OCI-LY3 (cell line): Measurements from ENCODE around the gene HOXB6.

Source experiments
- H2AFZ ChIP-seq: fragments of 200-600, 300-600 bp; shearing (Covaris generic); 2 replicates; pipeline ENCODE4 v1.6.0; 2014; ENCODE audit warnings: antibody characterized with exemption, low read depth, low read length
- H3K27ac ChIP-seq: fragments of 200-600, 300-600 bp; sonication (generic); 2 replicates; pipeline ENCODE4 v1.5.1; 2014; ENCODE audit warnings: mild to moderate bottlenecking, low read length, moderate library complexity, mixed read lengths
- H3K27me3 ChIP-seq: fragments of 200-600, 300-600 bp; sonication (generic); 2 replicates; pipeline ENCODE4 v1.6.1; 2014; ENCODE audit warnings: low read depth, low read length, mixed read lengths
- H3K36me3 ChIP-seq: fragments of 200-600, 300-600 bp; sonication (generic); replicated peaks from 2 replicates; pipeline ENCODE3; 2014; ENCODE audit warnings: low read depth, low read length, mixed read lengths
- H3K4me1 ChIP-seq: fragments of 300-600, 200-600 bp; sonication (generic); 2 replicates; pipeline ENCODE4 v1.6.1; 2014; ENCODE audit warnings: low read length, mixed read lengths
- H3K4me2 ChIP-seq: fragments of 200-600, 300-600 bp; sonication (generic); 2 replicates; pipeline ENCODE4 v1.6.1; 2014; ENCODE audit warnings: low read length, mixed read lengths
- H3K4me3 ChIP-seq: fragments of 300-600, 200-600 bp; sonication (generic); 2 replicates; pipeline ENCODE4 v1.5.1; 2014; ENCODE audit warnings: antibody characterized with exemption, mild to moderate bottlenecking, low read length, moderate library complexity
- H3K79me2 ChIP-seq: fragments of 300-600, 200-600 bp; shearing (Covaris generic); 2 replicates; pipeline ENCODE4 v1.6.1; 2014; ENCODE audit warnings: mild to moderate bottlenecking, low read length, mixed read lengths
- H3K9ac ChIP-seq: fragments of 300-600, 200-600 bp; shearing (Covaris generic); 2 replicates; pipeline ENCODE4 v1.6.0; 2014; ENCODE audit warnings: mild to moderate bottlenecking, low read length, moderate library complexity
- H3K9me3 ChIP-seq: fragments of 200-600, 300-600 bp; shearing (Covaris generic); 2 replicates; pipeline ENCODE4 v1.6.1; 2014; ENCODE audit warnings: low read length, mixed read lengths; ENCODE audit not compliant: insufficient read depth
- H4K20me1 ChIP-seq: fragments of 200-600, 300-600 bp; sonication (generic); 2 replicates; pipeline ENCODE4 v1.6.1; 2016; ENCODE audit warnings: low read length, mixed read lengths; ENCODE audit not compliant: insufficient read depth
- EZH2phosphoT487 ChIP-seq: fragments of 200-600 bp; shearing (Covaris generic); IDR thresholded peaks from 2 replicates; pipeline ENCODE4 v1.6.1; 2018; ENCODE audit warnings: antibody characterized with exemption, mixed run types, low read depth
- TF ChIP-seq, protein P1 (sequence below): fragments of 200-600, 300-600 bp; sonication (generic); IDR thresholded peaks from 2 replicates; pipeline ENCODE4 v1.5.1; 2014; ENCODE audit warnings: antibody characterized with exemption, low read length, low read depth

Gene HOXB6

DNA sequence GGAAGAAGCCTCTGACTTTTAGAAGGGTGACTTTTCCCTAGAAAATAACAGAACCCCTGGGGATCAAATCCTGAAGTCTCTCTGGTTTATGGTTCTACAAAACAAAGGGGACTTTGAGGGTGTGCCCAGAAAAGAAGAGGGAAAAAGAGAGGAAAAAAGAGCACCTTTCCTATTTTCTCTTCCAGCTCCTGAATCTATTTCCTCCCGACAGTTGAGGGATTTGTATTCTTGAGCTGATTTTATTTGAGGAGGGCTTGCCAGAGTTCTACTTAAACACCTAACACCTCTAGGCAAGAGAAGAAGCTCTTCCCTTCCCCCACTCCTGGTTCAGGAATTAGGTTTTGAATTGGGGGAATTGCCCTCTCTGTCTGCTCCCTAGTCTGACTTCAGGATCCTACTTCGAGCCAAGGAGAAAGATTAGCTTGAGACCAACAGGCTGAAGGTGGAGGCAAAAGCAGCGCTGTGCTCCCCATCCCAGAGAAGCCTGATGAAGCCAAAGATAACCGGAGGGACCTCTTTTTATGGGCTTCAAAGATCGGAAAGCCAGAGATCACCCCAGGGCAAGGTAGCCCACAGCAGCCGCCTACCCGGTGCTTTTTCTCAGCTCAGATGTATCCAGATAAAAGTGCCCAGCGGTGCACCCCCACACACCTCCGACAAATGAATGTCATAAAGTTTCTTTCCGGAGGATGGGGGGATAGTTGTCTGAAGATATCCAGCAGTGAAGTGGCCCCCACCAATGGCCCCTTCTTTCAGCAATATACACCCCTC is 15.5 kb downstream of the HOXB6 start:
- Histone ChIP-seq H3K79me2 (no peaks in the 10 kb centered on the region), H3K27me3 (peaks cover 49% of the 10 kb centered on the region), H3K4me3 (peak overlapping the region; percentile 68), H3K4me2 (peak overlapping the region; percentile 76), H4K20me1 (no peaks in the 10 kb centered on the region), H3K9ac (peak overlapping the region; percentile 41), H3K9me3 (no peaks in the 10 kb centered on the region), H3K27ac (no peak overlapping the region), H3K4me1 (peaks cover 36% of the 10 kb centered on the region), H2AFZ (peak overlapping the region; percentile 82; the same call in 1 of the 2 replicates), H3K36me3 (no peaks in the 10 kb centered on the region)
- no peak for TF ChIP-seq EZH2phosphoT487
- TF ChIP-seq, protein P1, sequence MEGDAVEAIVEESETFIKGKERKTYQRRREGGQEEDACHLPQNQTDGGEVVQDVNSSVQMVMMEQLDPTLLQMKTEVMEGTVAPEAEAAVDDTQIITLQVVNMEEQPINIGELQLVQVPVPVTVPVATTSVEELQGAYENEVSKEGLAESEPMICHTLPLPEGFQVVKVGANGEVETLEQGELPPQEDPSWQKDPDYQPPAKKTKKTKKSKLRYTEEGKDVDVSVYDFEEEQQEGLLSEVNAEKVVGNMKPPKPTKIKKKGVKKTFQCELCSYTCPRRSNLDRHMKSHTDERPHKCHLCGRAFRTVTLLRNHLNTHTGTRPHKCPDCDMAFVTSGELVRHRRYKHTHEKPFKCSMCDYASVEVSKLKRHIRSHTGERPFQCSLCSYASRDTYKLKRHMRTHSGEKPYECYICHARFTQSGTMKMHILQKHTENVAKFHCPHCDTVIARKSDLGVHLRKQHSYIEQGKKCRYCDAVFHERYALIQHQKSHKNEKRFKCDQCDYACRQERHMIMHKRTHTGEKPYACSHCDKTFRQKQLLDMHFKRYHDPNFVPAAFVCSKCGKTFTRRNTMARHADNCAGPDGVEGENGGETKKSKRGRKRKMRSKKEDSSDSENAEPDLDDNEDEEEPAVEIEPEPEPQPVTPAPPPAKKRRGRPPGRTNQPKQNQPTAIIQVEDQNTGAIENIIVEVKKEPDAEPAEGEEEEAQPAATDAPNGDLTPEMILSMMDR, result no peak

DNA sequence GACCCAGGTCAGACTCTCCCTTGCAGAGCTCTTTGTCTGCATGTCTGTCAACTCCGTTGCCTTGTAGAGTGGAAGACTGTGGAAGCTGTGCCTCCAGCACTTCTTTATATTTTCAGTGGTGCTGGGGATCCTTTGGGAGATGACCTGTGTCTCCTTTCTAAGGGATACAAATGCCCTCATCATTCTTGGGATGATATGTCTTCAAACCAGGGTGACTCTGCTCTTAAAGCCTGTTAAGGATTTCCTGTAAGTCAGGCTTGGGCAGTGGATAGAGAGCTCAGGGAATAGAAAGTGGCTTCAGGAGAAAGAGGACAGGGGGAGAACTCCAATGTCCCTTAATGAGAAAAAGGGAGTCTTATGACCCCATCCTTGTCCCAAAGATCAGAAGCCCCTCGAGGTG is 16.3 kb downstream of the HOXB6 start:
- Histone ChIP-seq H3K27me3 (peaks cover 49% of the 10 kb centered on the region), H3K4me2 (no peak overlapping the region)

DNA sequence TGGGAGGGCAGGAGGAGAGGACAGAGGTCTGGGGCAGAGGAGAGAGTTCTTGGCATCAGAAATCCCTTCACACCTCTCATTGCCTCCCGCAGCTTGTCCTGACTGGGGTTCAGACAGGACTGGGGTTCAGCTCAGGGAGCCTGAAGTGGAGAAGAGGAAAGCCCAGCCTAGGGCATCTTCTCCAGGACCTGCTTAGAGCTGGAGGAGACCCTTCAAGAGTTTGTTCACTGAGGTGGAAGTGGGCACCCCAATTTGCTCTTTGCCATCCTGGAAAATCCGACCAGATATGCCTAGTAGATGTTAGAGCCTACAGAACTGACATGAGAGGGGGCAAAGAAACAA is 16.7 kb downstream of the HOXB6 start:
- Histone ChIP-seq H3K27me3 (peaks cover 46% of the 10 kb centered on the region), H3K4me3 (no peak overlapping the region), H3K36me3 (no peaks in the 10 kb centered on the region), H3K27ac (no peak overlapping the region), H3K9me3 (no peaks in the 10 kb centered on the region), H3K79me2 (no peaks in the 10 kb centered on the region), H3K4me1 (peaks cover 43% of the 10 kb centered on the region), H2AFZ (no peak overlapping the region), H3K9ac (no peak overlapping the region), H3K4me2 (no peak overlapping the region), H4K20me1 (no peaks in the 10 kb centered on the region)
- no peak for TF ChIP-seq EZH2phosphoT487
- TF ChIP-seq, protein P1, result no peak

More for the DNA sequence above, 16.3 kb downstream of the HOXB6 start:
- TF ChIP-seq, protein P1, result no peak
- TF ChIP-seq EZH2phosphoT487, result no peak
- H3K79me2 ChIP-seq, result no peaks in the 10 kb centered on the region
- no peaks in the 10 kb centered on the region for H4K20me1 ChIP-seq
- no peak overlapping the region for H3K4me3 ChIP-seq
- H3K9me3 ChIP-seq, result no peaks in the 10 kb centered on the region
- H2AFZ ChIP-seq, result no peak overlapping the region
- H3K4me1 ChIP-seq, result peaks cover 40% of the 10 kb centered on the region
- H3K36me3 ChIP-seq, result no peaks in the 10 kb centered on the region
- no peak overlapping the region for H3K27ac ChIP-seq
- H3K9ac ChIP-seq, result no peak overlapping the region

DNA sequence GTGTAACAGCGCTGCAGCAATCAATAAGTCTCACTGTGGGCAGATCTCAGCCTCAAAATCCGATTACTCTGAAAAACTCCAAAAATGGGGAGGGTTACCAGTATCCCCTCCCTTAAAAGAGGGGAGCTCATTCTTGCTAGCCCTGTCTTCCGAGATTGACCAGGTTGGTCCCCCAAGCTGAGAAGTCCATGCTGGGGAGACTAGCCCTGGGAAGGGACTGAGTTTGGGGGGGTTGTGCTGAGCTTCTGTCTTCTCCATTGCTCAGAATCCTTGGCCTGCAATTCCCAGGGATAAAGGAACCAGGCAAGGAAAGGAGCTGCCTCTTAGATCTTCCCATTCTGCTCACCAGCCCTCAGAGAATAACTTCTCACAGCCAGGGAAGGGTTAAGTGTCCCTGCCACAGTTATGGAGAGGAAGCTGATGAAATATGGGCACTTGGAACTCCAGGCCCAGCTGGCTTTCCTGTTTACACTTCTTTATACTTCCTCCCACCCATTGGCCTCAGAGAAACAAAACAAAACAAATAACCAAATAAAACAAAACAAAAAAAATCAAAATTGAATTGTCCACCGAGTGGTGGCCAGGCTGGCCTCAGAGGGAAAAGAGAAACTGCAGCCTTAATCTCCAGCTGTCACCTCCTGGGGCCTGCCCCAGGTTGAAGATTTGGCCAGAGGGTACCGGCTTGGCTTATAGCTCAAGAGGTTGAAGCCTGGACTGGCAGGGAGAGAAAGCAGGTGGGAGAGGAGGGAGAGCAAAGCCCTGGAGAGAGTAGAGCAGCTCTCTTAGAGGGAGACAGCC is 17.3 kb downstream of the HOXB6 start:
- no peaks in the 10 kb centered on the region for H3K36me3 ChIP-seq
- H3K27ac ChIP-seq, result no peak overlapping the region
- H3K4me3 ChIP-seq, result no peak overlapping the region

More for the DNA sequence above, 17.3 kb downstream of the HOXB6 start:
- Histone ChIP-seq H4K20me1 (no peaks in the 10 kb centered on the region), H3K79me2 (no peaks in the 10 kb centered on the region), H3K4me2 (no peak overlapping the region), H3K4me1 (peaks cover 46% of the 10 kb centered on the region), H3K9me3 (no peaks in the 10 kb centered on the region), H2AFZ (no peak overlapping the region), H3K27me3 (peaks cover 40% of the 10 kb centered on the region), H3K9ac (no peak overlapping the region)
- no peak for TF ChIP-seq EZH2phosphoT487
- TF ChIP-seq, protein P1, result no peak
